T-helper 1 cell treated with Interleukin-12 subunit alpha and Interleukin-12 subunit beta and Interleukin-4 antibody, amounts not matched to agents 30 μg/mL and 1 μg/mL, for 36 hours (primary cell): Measurements from ENCODE around the gene ACOX3.
"Not testable (repeated sequence)": the region's sequence is repeated elsewhere in the genome, so short reads cannot be mapped to it uniquely, and the experiment has no call there.

Experiments used
- H3K27ac Mint-ChIP-seq: one replicate; pipeline ENCODE4 v1.8.0; 2021; ENCODE audit warnings: mild to moderate bottlenecking, mixed read lengths
- H3K27me3 Mint-ChIP-seq: one replicate; pipeline ENCODE4 v1.8.0; 2021; ENCODE audit warnings: low read depth, mixed read lengths
- H3K36me3 Mint-ChIP-seq: one replicate; pipeline ENCODE4 v1.8.0; 2021; ENCODE audit warnings: low read depth, mixed read lengths
- H3K4me1 Mint-ChIP-seq: one replicate; pipeline ENCODE4 v1.8.0; 2021; ENCODE audit warnings: low read depth, mixed read lengths
- H3K4me3 Mint-ChIP-seq: one replicate; pipeline ENCODE4 v1.8.0; 2021; ENCODE audit warnings: mild to moderate bottlenecking, moderate library complexity, mixed read lengths
- H3K9me3 Mint-ChIP-seq: one replicate; pipeline ENCODE4 v1.8.0; 2021; ENCODE audit warnings: mixed read lengths

The ACOX3 gene

GRCh38 chr4:8440492-8441311 is at the start of gene ACOX3, which contains the start of gene TRMT44:
ACOX3 (minus strand) TSS chr4:8440723; CDS start chr4:8416521, 24,202 bp downstream.
TRMT44 (plus strand) TSS chr4:8440777; CDS start chr4:8440823, 46 bp downstream.
- peaks cover 63% of the 10 kb centered on the region for H3K4me1 Mint-ChIP-seq
- no peaks in the 10 kb centered on the region for H3K27me3 Mint-ChIP-seq

GRCh38 chr4:8488791-8489369 is 48.4 kb upstream of the ACOX3 start:
- Mint-ChIP-seq H3K4me3 (no peak overlapping the region), H3K27me3 (no peaks in the 10 kb centered on the region), H3K27ac (no peak overlapping the region), H3K9me3 (no peaks in the 10 kb centered on the region), H3K4me1 (peaks cover 2% of the 10 kb centered on the region), H3K36me3 (no peaks in the 10 kb centered on the region)

More at GRCh38 chr4:8440492-8441311, at the start of gene ACOX3, which contains the start of gene TRMT44:
- H3K27ac Mint-ChIP-seq: peak within 1 kb of the TSS; percentile 96
- peaks cover 2% of the 10 kb centered on the region for H3K36me3 Mint-ChIP-seq
- peak within 1 kb of the TSS; percentile 90 for H3K4me3 Mint-ChIP-seq
- no peaks in the 10 kb centered on the region for H3K9me3 Mint-ChIP-seq

DNA sequence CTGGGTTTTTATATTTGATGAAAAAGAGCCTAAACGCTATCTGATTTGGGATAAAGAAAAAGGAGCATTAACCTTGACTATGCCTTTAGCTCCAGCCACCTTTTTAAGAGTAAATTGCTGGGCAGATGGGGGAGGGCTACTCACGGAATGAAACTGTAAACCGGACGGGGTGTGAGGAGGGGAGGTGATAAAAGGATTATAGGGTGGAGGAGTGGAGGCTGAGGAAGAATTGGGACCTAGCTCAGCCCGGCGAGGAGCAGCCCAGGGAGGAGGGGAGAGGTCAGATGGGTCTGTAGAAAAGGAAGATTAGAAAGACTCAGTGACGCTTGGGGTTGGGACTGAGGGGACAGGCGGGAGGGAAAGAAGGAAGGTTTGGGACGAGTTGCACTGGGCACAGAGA is 46.1 kb upstream of the ACOX3 start:
- H3K4me3 Mint-ChIP-seq, H3K27ac Mint-ChIP-seq, H3K4me1 Mint-ChIP-seq: not testable (repeated sequence)

DNA sequence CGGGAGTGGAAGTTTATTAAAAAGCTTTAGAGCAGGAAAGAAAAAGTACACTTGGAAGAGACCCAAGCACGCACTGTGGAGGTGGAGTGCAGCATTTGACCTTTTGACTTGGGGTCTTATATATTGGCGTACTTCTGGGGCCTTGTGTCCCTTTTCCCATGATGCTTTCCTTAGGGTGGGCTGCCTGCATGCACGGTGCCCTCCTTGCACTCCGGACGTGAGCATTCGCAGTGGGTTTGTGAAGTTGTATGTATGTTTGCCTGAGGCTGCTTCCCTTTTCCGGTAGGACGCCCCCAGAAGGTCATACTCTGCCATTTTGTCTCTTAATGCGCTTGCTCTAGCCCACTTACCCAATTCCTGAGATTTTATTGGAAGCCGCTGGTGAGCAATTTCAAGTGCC is 39.7 kb upstream of the ACOX3 start:
- Mint-ChIP-seq H3K4me3 (no peak overlapping the region), H3K27me3 (no peaks in the 10 kb centered on the region), H3K36me3 (peaks cover 1% of the 10 kb centered on the region), H3K27ac (no peak overlapping the region), H3K9me3 (no peaks in the 10 kb centered on the region), H3K4me1 (no peaks in the 10 kb centered on the region)

More for the DNA sequence above, 46.1 kb upstream of the ACOX3 start:
- H3K9me3 Mint-ChIP-seq, H3K27me3 Mint-ChIP-seq, H3K36me3 Mint-ChIP-seq: not testable (repeated sequence)

- H3K9me3 Mint-ChIP-seq: no peaks in the 10 kb centered on the region
- no peaks in the 10 kb centered on the region for H3K27me3 Mint-ChIP-seq
- H3K36me3 Mint-ChIP-seq: peaks cover 1% of the 10 kb centered on the region
- no peaks in the 10 kb centered on the region for H3K4me1 Mint-ChIP-seq
- no peak overlapping the region for H3K27ac Mint-ChIP-seq
- no peak overlapping the region for H3K4me3 Mint-ChIP-seq
These were observed 38.5 kb upstream of the ACOX3 start for GRCh38 chr4:8478801-8479744.

GRCh38 chr4:8478371-8478770 is 37.8 kb upstream of the ACOX3 start:
- Mint-ChIP-seq H3K9me3 (no peaks in the 10 kb centered on the region), H3K27me3 (no peaks in the 10 kb centered on the region), H3K4me1 (no peaks in the 10 kb centered on the region), H3K27ac (no peak overlapping the region), H3K36me3 (peaks cover 1% of the 10 kb centered on the region), H3K4me3 (no peak overlapping the region)

DNA sequence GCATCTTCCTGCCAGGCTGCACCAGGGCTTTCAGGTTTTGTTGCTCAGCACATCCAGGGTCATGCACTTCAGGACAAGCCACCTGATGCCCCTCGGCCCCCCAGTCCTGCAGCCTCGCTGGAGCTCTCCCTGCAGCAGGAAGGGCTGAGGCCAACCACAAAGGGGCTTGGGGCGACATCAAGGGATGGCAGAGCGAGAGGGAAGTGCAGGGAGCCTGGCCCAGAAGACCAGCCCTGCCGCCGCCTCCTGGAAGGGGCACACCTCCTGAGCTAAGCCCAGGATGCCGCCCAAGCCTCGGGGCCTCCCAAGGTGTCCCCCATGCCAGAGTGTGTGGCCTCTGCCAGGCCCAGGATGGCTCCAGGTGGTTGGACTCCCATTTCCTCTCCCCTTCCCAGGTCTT is 37.2 kb upstream of the ACOX3 start:
- Mint-ChIP-seq H3K27me3 (no peaks in the 10 kb centered on the region), H3K36me3 (peaks cover 1% of the 10 kb centered on the region), H3K4me3 (no peak overlapping the region), H3K27ac (no peak overlapping the region), H3K9me3 (no peaks in the 10 kb centered on the region), H3K4me1 (no peaks in the 10 kb centered on the region)

DNA sequence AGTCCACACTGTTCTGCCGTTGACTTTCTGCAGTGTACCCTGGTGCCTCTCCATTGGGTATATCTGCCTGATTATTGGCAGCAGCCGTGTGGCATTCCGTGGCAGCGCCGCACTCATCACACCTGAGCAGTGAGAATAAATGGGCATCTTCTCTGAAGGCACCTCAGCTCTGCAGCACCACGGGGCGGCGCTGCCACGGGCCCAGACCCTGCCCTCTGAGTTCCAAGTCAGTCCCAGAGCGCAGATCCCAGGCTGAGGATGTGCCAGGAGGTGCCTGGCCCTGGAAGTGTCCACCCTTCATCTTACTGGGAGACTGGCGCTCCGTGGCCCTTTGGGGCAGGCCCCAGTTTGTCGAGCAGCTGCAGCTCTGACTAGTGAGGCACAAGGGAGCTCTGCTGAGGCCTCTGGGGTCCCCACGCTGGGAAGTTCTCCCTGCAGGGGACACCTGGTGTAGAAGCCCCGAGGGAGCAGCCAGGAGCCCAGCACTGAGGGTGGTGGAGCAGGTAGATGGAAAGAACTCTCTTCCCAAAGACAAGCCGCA is 36.6 kb upstream of the ACOX3 start:
- Mint-ChIP-seq H3K4me1 (no peaks in the 10 kb centered on the region), H3K27ac (no peak overlapping the region), H3K27me3 (no peaks in the 10 kb centered on the region), H3K4me3 (no peak overlapping the region), H3K36me3 (peaks cover 1% of the 10 kb centered on the region), H3K9me3 (no peaks in the 10 kb centered on the region)

DNA sequence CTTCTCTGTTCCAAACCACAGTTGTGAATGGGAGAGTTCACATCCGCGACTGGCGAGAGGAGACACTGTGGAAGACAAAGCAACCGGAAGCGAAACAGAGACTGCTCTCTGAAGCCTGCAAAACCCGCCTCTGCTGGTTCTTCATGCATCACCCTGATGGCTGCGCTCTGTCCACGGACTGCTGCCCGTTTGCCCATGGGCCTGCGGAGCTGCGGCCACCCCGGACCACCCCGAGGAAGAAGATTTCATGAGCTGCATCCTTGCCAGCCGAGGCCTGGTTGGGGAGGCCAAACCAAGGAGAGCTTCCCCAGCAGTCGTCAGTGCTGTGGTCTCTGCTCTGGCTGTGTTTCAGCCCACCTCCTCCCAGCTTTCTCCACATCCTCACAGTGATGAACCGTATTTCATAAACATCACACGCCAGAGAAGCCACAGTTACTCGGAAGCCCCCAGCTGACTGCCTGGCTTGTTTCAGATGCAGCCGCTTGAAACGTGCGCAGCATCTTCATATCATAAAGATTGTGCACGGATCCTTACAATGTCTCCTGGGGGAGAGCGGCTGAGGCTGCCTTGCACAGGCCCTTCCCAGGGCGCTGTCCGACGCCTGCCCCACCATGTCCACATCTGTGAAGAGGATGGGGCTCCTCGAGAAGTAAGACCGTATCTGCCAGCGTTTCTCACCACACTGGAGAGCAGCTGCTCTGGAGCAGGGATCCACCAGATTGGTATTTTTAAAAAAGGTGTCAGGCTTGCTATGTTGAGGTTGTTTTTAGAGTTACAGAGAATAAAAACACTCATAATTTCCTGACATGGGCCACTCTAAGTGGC is 35.4 kb upstream of the ACOX3 start:
- peaks cover 1% of the 10 kb centered on the region for H3K36me3 Mint-ChIP-seq
- no peaks in the 10 kb centered on the region for H3K9me3 Mint-ChIP-seq
- H3K27me3 Mint-ChIP-seq: no peaks in the 10 kb centered on the region
- H3K4me1 Mint-ChIP-seq: no peaks in the 10 kb centered on the region
- no peak overlapping the region for H3K4me3 Mint-ChIP-seq
- no peak overlapping the region for H3K27ac Mint-ChIP-seq

GRCh38 chr4:8474856-8475255 is 34.3 kb upstream of the ACOX3 start:
- Mint-ChIP-seq H3K27ac (no peak overlapping the region), H3K36me3 (peaks cover 1% of the 10 kb centered on the region), H3K4me3 (no peak overlapping the region), H3K4me1 (no peaks in the 10 kb centered on the region), H3K27me3 (no peaks in the 10 kb centered on the region), H3K9me3 (no peaks in the 10 kb centered on the region)

DNA sequence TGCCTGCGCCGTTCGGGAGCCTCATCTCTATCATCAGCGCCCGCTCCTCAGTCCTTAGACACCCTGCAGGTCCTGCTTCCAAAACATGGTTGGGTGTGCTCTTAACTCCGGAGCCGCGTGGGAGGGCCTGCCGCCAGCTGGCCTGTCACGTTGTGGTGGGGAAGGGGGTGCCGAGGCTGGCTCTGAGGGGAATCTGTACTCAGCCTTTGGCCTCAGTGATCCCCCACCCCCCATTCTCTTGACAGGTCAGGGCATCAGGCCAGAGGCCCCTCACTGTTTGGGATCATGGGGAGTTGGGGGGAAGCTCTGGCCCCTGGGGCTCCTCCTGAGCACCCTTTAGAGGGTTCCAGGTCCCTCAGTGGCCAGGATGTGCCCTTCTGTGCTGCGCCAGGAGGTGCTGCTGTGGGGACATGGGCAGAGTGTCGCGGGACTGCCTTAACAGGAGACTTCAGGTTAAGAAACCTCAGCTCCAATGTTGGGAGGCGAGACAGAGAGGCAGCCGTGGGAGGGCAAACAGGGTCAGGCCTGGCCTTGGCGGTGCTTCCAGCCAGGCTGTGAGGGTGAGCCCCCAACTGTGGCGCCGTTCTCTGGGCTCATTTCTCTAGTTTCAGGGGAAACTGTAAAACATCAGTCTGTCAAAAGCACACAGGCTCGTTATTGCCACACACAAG is 33.5 kb upstream of the ACOX3 start:
- Mint-ChIP-seq H3K4me1 (no peaks in the 10 kb centered on the region), H3K36me3 (peaks cover 3% of the 10 kb centered on the region), H3K9me3 (no peaks in the 10 kb centered on the region), H3K27me3 (no peaks in the 10 kb centered on the region), H3K4me3 (no peak overlapping the region), H3K27ac (no peak overlapping the region)

DNA sequence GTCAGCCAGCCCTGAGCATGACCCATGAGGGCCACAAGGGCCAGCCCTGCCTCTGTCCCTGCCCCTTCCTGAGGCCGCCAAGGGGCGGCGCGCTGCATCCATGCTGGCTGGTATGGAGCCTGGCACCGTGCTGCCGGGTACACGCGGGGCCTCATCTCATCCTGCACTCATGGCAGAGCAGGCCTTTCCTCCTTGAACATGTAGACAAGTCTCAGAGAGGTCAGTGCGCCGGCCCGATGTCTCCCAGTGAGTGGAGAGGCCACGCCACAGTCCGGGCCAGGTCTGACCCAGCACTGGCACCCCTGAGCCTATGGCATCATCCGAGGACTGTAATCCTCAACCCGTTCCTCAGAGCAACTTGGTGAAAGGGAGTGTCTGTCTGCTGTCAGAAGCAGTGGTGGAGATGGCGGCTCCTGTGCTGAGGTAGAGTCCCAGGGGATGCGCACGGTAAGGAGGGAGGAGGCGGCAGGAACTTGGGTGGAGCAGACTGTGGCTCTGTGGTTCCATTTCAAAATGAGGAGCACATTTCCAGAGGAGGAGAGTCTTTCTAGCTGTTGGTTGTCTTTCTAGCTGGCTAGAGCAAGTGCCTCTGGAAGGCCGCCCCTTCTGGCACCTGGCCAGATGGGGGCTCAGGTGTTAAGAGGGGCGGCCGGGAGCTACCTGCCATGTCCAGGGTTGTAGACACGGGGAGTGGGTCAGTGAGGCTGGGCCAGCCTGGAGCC is 32.8 kb upstream of the ACOX3 start:
- Mint-ChIP-seq H3K27ac (no peak overlapping the region), H3K4me3 (no peak overlapping the region), H3K9me3 (no peaks in the 10 kb centered on the region), H3K4me1 (no peaks in the 10 kb centered on the region), H3K27me3 (no peaks in the 10 kb centered on the region), H3K36me3 (peaks cover 4% of the 10 kb centered on the region)
